GM18909 (cell line): ENCODE measurements around the gene AP1S3.
"Not testable (repeated sequence)": the region's sequence is repeated elsewhere in the genome, so short reads cannot be mapped to it uniquely, and the experiment has no call there.

Experiments
- ATAC-seq: cut with Tn5 transposase; IDR thresholded peaks from one replicate; pipeline ENCODE4 v1.9.1; 2021; ENCODE audit warnings: mild to moderate bottlenecking; ENCODE audit not compliant: unreplicated experiment, poor library complexity

The AP1S3 gene

GRCh38 chr2:223854741-223855140 lies 17.4 kb upstream of the AP1S3 start:
- ATAC-seq = no peak

GRCh38 chr2:223853425-223853837 lies 16.0 kb upstream of the AP1S3 start:
- ATAC-seq = no peak

- ATAC-seq = no peak
Observed at GRCh38 chr2:223852281-223852795, 15.0 kb upstream of the AP1S3 start.

GRCh38 chr2:223847410-223847809 lies 10.0 kb upstream of the AP1S3 start:
- ATAC-seq = no peak

GRCh38 chr2:223846515-223846914 lies 9.1 kb upstream of the AP1S3 start:
- ATAC-seq = no peak

- no peak for ATAC-seq
Observed at GRCh38 chr2:223841436-223842190, 4.2 kb upstream of the AP1S3 start.

- peak; percentile 60 for ATAC-seq
Observed at GRCh38 chr2:223835701-223836532, 1.5 kb downstream of the AP1S3 start.

GRCh38 chr2:223834431-223834830 lies 3.0 kb downstream of the AP1S3 start:
- ATAC-seq = no peak

GRCh38 chr2:223832241-223832903 lies 5.0 kb downstream of the AP1S3 start:
- no peak for ATAC-seq

GRCh38 chr2:223829128-223829527 lies 8.3 kb downstream of the AP1S3 start:
- no peak for ATAC-seq

- ATAC-seq = no peak
Observed at GRCh38 chr2:223828314-223828713, 9.1 kb downstream of the AP1S3 start.

GRCh38 chr2:223826995-223827394 lies 10.4 kb downstream of the AP1S3 start:
- ATAC-seq = no peak

GRCh38 chr2:223824301-223824700 lies 13.1 kb downstream of the AP1S3 start:
- ATAC-seq = no peak

GRCh38 chr2:223822818-223823217 lies 14.6 kb downstream of the AP1S3 start:
- ATAC-seq = peak; percentile 40

- ATAC-seq = no peak
Observed at GRCh38 chr2:223820549-223820948, 16.8 kb downstream of the AP1S3 start.

GRCh38 chr2:223819891-223820290 lies 17.5 kb downstream of the AP1S3 start:
- no peak for ATAC-seq

GRCh38 chr2:223815884-223816570 lies 21.4 kb downstream of the AP1S3 start:
- ATAC-seq = no peak

- ATAC-seq = no peak
Observed at GRCh38 chr2:223815186-223815883, 22.0 kb downstream of the AP1S3 start.

GRCh38 chr2:223814764-223815163 lies 22.6 kb downstream of the AP1S3 start:
- not testable (repeated sequence) for ATAC-seq

GRCh38 chr2:223813329-223813728 lies 24.1 kb downstream of the AP1S3 start:
- ATAC-seq = no peak
